NCI-H2171 treated with DMSO at 0.1 percent for 48 hours (cell line): ENCODE results near the gene SHCBP1.

ENCODE experiments used
- DNase-seq: peaks from one replicate; lab custom pipeline; 2025; lab: John Stamatoyannopoulos, UW

Gene SHCBP1

GRCh38 chr16:46618516-46618915 lies 2.7 kb downstream of the SHCBP1 start:
- no peak for DNase-seq

- DNase-seq = no peak
These were observed 7.2 kb downstream of the SHCBP1 start for GRCh38 chr16:46614006-46614405.

GRCh38 chr16:46613352-46613751 lies 7.8 kb downstream of the SHCBP1 start:
- no peak for DNase-seq

- no peak for DNase-seq
These were observed 9.1 kb downstream of the SHCBP1 start for GRCh38 chr16:46612121-46612520.

- peak; percentile 48 for DNase-seq
These were observed 13.7 kb downstream of the SHCBP1 start for GRCh38 chr16:46607529-46607928.

GRCh38 chr16:46606231-46606630 lies 14.9 kb downstream of the SHCBP1 start:
- no peak for DNase-seq

GRCh38 chr16:46591257-46591656 lies 29.9 kb downstream of the SHCBP1 start:
- no peak for DNase-seq

- no peak for DNase-seq
These were observed 35.1 kb downstream of the SHCBP1 start for GRCh38 chr16:46586011-46586577.

- DNase-seq = no peak
These were observed 38.1 kb downstream of the SHCBP1 start for GRCh38 chr16:46583036-46583435.

GRCh38 chr16:46582313-46582712 lies 38.9 kb downstream of the SHCBP1 start:
- no peak for DNase-seq

- no peak for DNase-seq
These were observed 43.1 kb downstream of the SHCBP1 start for GRCh38 chr16:46577988-46578579.

- DNase-seq = no peak
These were observed 47.4 kb downstream of the SHCBP1 start for GRCh38 chr16:46573834-46574159.

GRCh38 chr16:46573008-46573833 lies 48.0 kb downstream of the SHCBP1 start:
- no peak for DNase-seq

- no peak for DNase-seq
These were observed 51.9 kb downstream of the SHCBP1 start for GRCh38 chr16:46569231-46569735.

- DNase-seq = no peak
These were observed 52.5 kb downstream of the SHCBP1 start for GRCh38 chr16:46568472-46569230.

- DNase-seq = no peak
These were observed 58.2 kb downstream of the SHCBP1 start for GRCh38 chr16:46562979-46563378.

GRCh38 chr16:46558018-46558417 lies 63.2 kb downstream of the SHCBP1 start:
- no peak for DNase-seq

GRCh38 chr16:46555951-46556350 lies 65.2 kb downstream of the SHCBP1 start:
- DNase-seq = no peak

- DNase-seq = peak; percentile 37
These were observed 66.7 kb downstream of the SHCBP1 start for GRCh38 chr16:46554435-46554834.

GRCh38 chr16:46549477-46549876 lies 71.7 kb downstream of the SHCBP1 start:
- DNase-seq = no peak
